GM21515 (cell line): Measurements from ENCODE around the gene MLLT6.

Experiments used
- ATAC-seq: cut with Tn5 transposase; IDR thresholded peaks from one replicate; pipeline ENCODE4 v1.9.1; 2021; ENCODE audit not compliant: unreplicated experiment

Gene MLLT6

GRCh38 chr17:38704606-38705522 is at the start of gene MLLT6:
TSS of gene MLLT6 (plus strand) at chr17:38705273. CDS start at chr17:38705633, 360 bp downstream.
- ATAC-seq: no peak

DNA sequence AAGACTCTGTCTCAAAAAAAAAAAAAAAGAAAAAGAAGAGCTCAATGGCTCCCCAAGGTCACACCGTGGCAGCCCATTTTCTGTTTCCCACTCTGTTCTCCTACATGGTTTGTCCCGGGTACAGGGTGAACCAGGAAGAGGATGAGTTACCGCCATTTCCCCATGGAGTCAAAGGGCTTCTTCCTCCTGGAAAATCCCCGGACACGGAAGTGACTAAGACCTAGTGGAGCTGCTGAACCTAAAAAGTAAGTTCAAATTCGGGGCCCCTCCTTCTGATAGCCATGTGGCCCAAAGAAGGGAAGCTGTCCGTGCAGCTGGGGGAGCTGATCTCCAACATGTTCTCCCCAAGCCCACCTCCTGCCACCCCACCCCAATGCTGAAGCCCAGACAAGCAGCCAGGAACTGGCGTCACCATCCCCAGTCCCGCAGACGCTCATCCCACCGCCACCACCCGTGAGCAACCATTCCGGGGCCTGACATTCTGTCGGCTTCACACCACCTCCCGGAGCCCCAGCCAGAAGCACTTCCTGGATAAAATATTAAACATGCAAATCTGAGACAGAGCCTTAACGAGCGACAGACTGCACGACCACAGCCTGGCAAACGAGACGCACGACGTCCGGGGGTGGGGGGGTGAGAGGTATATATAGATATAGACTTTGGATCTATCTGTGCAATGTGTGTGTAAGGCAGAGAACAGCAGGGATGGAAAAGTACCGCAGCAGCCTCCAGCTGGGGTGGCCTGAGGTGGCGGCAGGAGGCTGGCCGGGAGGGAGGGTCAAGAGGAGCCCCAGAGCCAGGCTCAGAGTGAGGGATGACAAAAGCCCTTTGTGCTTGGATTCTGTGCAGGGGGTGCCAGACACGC is 47.9 kb upstream of the MLLT6 start:
- ATAC-seq: no peak

GRCh38 chr17:38657824-38658740 is 47.0 kb upstream of the MLLT6 start:
- ATAC-seq: no peak

- ATAC-seq: no peak
These were observed 46.2 kb upstream of the MLLT6 start for GRCh38 chr17:38658741-38659345.

DNA sequence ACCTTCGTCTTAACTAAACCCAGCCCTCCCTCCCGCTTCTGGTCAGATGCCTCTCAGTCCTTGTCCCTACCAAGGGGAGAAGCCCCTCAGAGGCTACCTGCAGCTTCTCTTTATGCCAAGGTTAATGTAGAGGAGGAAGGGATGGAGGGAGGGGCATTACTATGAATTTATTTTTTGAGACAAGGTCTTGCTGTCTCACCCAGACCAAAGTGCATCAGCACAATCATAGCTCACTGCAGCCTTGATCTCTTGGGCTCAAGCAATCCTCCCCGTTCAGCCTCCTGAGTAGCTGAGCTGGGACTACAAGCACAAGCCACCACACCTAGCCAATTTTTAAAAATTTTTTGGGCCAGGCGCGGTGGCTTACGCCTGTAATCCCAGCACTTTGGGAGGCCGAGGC is 45.7 kb upstream of the MLLT6 start:
- no peak for ATAC-seq

- no peak for ATAC-seq
These were observed 44.7 kb upstream of the MLLT6 start for GRCh38 chr17:38660097-38661025.

GRCh38 chr17:38663125-38663751 is 41.8 kb upstream of the MLLT6 start:
- no peak for ATAC-seq

GRCh38 chr17:38663964-38664644 is 41.0 kb upstream of the MLLT6 start:
- ATAC-seq: no peak

- ATAC-seq: no peak
These were observed 37.8 kb upstream of the MLLT6 start for GRCh38 chr17:38667099-38667786.

- no peak for ATAC-seq
These were observed 37.3 kb upstream of the MLLT6 start for GRCh38 chr17:38667787-38668122.

- no peak for ATAC-seq
These were observed 35.6 kb upstream of the MLLT6 start for GRCh38 chr17:38669520-38669919.

DNA sequence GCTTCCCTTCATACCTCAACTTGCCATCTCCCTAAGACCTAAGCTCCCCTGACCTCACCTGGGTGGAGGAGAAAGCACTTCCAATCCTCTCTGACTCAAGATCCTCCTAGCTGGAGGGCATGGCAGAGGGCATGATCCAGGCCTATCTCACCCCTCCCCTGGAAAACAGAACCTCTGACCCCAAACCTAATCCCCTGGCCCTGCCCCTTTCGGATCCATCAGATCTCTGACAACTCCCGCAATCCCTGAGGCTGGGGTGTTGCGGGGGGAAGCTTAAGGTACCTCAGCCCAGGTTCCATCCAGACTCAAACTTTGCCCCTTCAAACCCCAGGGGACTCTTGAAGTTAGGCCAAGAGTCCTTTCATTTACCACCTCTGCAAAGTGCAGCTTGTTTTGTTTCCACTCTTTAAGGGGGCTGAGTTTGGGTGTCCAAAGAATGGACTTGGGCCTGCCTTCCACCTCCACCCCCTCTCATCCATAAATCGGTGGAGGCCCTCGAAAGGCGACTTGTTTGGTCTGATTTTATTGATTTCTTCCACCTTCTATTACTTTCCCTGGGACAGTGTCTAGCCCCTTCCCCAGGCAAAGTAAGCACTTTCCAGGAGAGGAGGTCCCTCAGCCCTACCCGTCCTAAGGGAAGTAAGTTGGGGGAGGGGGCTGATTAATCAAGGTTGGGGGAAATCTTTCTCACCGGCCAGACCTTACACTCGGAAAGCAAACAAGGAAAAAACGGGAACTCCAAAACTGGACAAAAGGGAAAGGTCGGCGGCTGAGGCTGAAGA is 32.9 kb upstream of the MLLT6 start:
- no peak for ATAC-seq

- no peak for ATAC-seq
These were observed 32.0 kb upstream of the MLLT6 start for GRCh38 chr17:38672788-38673706.

DNA sequence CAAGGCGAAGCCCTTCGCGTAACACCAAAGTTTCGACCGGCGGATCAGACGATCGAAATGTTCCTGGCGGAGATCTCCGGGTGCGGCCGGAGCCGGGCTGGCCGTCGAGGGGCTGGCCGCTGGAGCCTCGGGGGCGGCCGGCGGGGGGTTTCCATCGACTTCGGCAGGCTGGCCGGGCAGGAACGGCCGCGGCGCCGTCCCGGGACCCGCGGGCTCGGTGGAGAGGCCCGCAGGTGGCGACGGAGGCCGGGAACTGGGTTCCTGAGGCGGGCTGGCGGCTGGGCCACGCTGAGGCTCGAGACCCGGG is 31.4 kb upstream of the MLLT6 start:
- ATAC-seq: no peak

DNA sequence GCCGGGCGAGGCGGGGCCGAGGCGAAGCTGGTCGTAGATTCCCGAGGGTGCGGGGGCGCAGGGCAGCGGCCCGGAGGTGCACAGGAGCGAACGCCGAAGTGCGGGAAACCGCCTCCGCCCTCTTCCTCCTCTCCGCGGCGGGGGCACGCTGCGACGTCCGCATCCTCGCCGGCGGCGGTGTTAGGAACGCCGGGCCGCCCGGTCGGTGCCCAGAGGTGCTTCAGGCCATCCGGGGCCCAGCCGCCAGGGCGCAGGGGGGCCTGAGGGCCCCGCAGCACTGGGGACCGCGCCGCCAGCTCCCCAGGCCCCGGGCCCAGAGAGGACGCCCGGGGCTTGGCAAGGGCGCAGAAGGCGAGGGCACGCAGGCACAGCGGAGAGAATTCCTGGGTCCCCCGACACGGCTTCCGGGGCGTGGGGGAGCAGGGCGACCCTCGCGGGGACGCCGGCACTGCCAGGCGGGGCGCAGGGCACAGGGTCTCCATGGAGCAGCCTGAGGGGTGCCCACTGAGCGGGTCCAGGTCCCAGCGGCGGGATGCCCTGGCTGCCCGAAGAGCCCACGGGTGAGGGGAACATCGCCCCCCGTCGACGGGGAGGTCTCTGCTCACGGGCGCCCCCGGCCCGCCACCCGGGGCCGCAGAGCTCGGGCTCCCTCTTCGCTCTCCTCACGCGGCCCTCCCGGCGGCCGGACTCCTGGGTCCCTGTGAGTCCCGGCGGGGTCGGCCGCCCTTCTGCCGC is 30.9 kb upstream of the MLLT6 start:
- no peak for ATAC-seq
